SU-DHL-6 (cell line): ENCODE data around the gene ALG2.

Source experiments
- H2AFZ ChIP-seq: fragments of 200-600 bp; sonication (generic); 2 replicates; pipeline ENCODE4 v1.6.1; 2014; ENCODE audit warnings: low read depth, mild to moderate bottlenecking, moderate library complexity, mixed read lengths, antibody characterized with exemption, low read length; ENCODE audit not compliant: severe bottlenecking
- H3F3A ChIP-seq: fragments of 200-600 bp; shearing (Covaris generic); 2 replicates; pipeline ENCODE4 v1.6.0; 2016; ENCODE audit warnings: antibody characterized with exemption, mild to moderate bottlenecking; ENCODE audit not compliant: insufficient read depth
- H3K27ac ChIP-seq: fragments of 200-600 bp; sonication (generic); 2 replicates; pipeline ENCODE4 v1.5.1; 2016; ENCODE audit warnings: low read depth, mild to moderate bottlenecking, low read length, moderate library complexity, mixed read lengths
- H3K27me3 ChIP-seq: fragments of 200-600 bp; sonication (generic), shearing (Covaris generic); 2 replicates; pipeline ENCODE4 v1.6.0; 2014; ENCODE audit warnings: mild to moderate bottlenecking, low read length
- H3K36me3 ChIP-seq: fragments of 200-600 bp; sonication (generic); 2 replicates; pipeline ENCODE4 v1.6.1; 2014; ENCODE audit warnings: mild to moderate bottlenecking, low read length, mixed read lengths
- H3K4me2 ChIP-seq: fragments of 300-600, 200-600 bp; shearing (Covaris generic), sonication (generic); 2 replicates; pipeline ENCODE4 v1.6.0; 2014; ENCODE audit warnings: low read length, low read depth, mild to moderate bottlenecking; ENCODE audit not compliant: poor library complexity, severe bottlenecking
- H3K4me3 ChIP-seq: fragments of 200-600 bp; sonication (generic); 2 replicates; pipeline ENCODE4 v1.5.1; 2014; ENCODE audit warnings: antibody characterized with exemption, low read length, mild to moderate bottlenecking, mixed read lengths; ENCODE audit not compliant: insufficient read depth, poor library complexity, severe bottlenecking
- H3K79me2 ChIP-seq: fragments of 200-600 bp; sonication (generic); 2 replicates; pipeline ENCODE4 v1.6.1; 2014; ENCODE audit warnings: mild to moderate bottlenecking, low read length, moderate library complexity; ENCODE audit not compliant: insufficient read depth
- H3K9ac ChIP-seq: fragments of 200-600 bp; sonication (generic); 2 replicates; pipeline ENCODE4 v1.7.0; 2014; ENCODE audit warnings: mild to moderate bottlenecking, low read length
- H3K9me2 ChIP-seq: fragments of 200-600 bp; sonication (generic); replicated peaks from 2 replicates; pipeline ENCODE4 v1.6.1; 2014; ENCODE audit warnings: low read length; ENCODE audit not compliant: insufficient read depth
- H3K9me3 ChIP-seq: fragments of 200-600 bp; sonication (generic); 2 replicates; pipeline ENCODE4 v1.6.1; 2014; ENCODE audit warnings: low read length, mixed read lengths; ENCODE audit not compliant: insufficient read depth
- H4K20me1 ChIP-seq: fragments of 200-600 bp; sonication (generic); 2 replicates; pipeline ENCODE4 v1.6.1; 2014; ENCODE audit warnings: low read depth, mild to moderate bottlenecking, antibody characterized with exemption, low read length, moderate library complexity, mixed read lengths
- EZH2phosphoT487 ChIP-seq: fragments of 200-600 bp; sonication (generic), shearing (Covaris generic); conservative IDR thresholded peaks from 2 replicates; pipeline ENCODE4 v1.6.1; 2018; ENCODE audit warnings: mild to moderate bottlenecking, antibody characterized with exemption, low read length, moderate library complexity, mixed read lengths
- TF ChIP-seq, protein P1 (sequence below): fragments of 200-600 bp; sonication (generic); IDR thresholded peaks from one replicate; pipeline ENCODE4 v1.5.1; 2017; ENCODE audit warnings: antibody characterized with exemption, mild to moderate bottlenecking, low read length, moderate library complexity; ENCODE audit not compliant: insufficient read depth, poor library complexity, severe bottlenecking

Gene ALG2

DNA sequence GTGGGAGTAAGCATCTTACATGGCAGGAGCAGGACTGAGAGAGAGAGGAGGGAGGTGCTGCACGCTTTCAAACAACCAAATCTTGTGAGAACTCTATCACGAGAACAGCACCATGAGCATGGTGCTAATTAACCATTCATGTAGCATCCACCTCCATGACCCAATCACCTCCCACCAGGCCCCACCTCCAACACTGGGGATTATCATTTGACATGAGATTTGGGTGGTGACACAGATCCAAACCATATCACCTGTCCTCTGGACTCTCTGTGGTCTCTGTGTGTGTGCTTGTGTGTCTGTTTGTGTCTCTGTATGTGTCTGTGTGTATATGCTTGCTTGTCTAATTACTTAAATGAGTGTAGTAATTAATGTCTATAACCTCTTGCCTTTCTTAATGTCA lies 31.4 kb upstream of the ALG2 start:
- H3K27ac ChIP-seq = peak overlapping the region; percentile 96
- no peaks in the 10 kb centered on the region for H4K20me1 ChIP-seq
- TF ChIP-seq, protein P1, sequence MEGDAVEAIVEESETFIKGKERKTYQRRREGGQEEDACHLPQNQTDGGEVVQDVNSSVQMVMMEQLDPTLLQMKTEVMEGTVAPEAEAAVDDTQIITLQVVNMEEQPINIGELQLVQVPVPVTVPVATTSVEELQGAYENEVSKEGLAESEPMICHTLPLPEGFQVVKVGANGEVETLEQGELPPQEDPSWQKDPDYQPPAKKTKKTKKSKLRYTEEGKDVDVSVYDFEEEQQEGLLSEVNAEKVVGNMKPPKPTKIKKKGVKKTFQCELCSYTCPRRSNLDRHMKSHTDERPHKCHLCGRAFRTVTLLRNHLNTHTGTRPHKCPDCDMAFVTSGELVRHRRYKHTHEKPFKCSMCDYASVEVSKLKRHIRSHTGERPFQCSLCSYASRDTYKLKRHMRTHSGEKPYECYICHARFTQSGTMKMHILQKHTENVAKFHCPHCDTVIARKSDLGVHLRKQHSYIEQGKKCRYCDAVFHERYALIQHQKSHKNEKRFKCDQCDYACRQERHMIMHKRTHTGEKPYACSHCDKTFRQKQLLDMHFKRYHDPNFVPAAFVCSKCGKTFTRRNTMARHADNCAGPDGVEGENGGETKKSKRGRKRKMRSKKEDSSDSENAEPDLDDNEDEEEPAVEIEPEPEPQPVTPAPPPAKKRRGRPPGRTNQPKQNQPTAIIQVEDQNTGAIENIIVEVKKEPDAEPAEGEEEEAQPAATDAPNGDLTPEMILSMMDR = no peak
- TF ChIP-seq EZH2phosphoT487 = no peak
- H3K9me2 ChIP-seq = no peaks in the 10 kb centered on the region
- peak overlapping the region; percentile 6 for H3K4me3 ChIP-seq
- peak overlapping the region; percentile 55 for H2AFZ ChIP-seq
- no peaks in the 10 kb centered on the region for H3K36me3 ChIP-seq
- no peaks in the 10 kb centered on the region for H3K79me2 ChIP-seq
- H3F3A ChIP-seq = peaks cover 44% of the 10 kb centered on the region
- H3K27me3 ChIP-seq = no peaks in the 10 kb centered on the region
- H3K9ac ChIP-seq = peak overlapping the region; percentile 47
- peak overlapping the region; percentile 60 for H3K4me2 ChIP-seq
- no peaks in the 10 kb centered on the region for H3K9me3 ChIP-seq

- no peaks in the 10 kb centered on the region for H3K79me2 ChIP-seq
- no peaks in the 10 kb centered on the region for H4K20me1 ChIP-seq
- H3K9ac ChIP-seq = no peak overlapping the region
- TF ChIP-seq, protein P1 = no peak
- TF ChIP-seq EZH2phosphoT487 = no peak
- peak overlapping the region; percentile 40 for H3K4me2 ChIP-seq
- H3K9me2 ChIP-seq = no peaks in the 10 kb centered on the region
- peak overlapping the region; percentile 51 for H3K27ac ChIP-seq
- H2AFZ ChIP-seq = no peak overlapping the region
- H3K4me3 ChIP-seq = no peak overlapping the region
- no peaks in the 10 kb centered on the region for H3K27me3 ChIP-seq
- peaks cover 39% of the 10 kb centered on the region for H3F3A ChIP-seq
- H3K36me3 ChIP-seq = no peaks in the 10 kb centered on the region
- H3K9me3 ChIP-seq = no peaks in the 10 kb centered on the region
These were observed 29.4 kb upstream of the ALG2 start for GRCh38 chr9:99251157-99251556.

- TF ChIP-seq, protein P1 = no peak
- Histone ChIP-seq H3K79me2 (no peaks in the 10 kb centered on the region), H3K36me3 (no peaks in the 10 kb centered on the region), H3K27ac (peak overlapping the region; percentile 51), H3K27me3 (no peaks in the 10 kb centered on the region), H3K4me2 (peak overlapping the region; percentile 40), H4K20me1 (no peaks in the 10 kb centered on the region), H3F3A (peaks cover 38% of the 10 kb centered on the region), H3K9ac (0 out of 2 replicates have a peak overlapping the region, but pooled peaks have one; percentile 14), H3K9me2 (no peaks in the 10 kb centered on the region), H3K9me3 (no peaks in the 10 kb centered on the region), H2AFZ (no peak overlapping the region), H3K4me3 (no peak overlapping the region)
These were observed 27.9 kb upstream of the ALG2 start for GRCh38 chr9:99249619-99250018.
